Kidney epithelial cell (primary cell): Measurements from ENCODE around the gene CRISPLD2. TPM values are rescaled to one million over a fixed set of nuclear protein-coding genes. Genes with fewer than 3 reads are reported as not detected.
A peak's percentile ranks its signal among the peaks of the same experiment; 100 is the strongest.

Source experiments
- DNase-seq: peaks from one replicate; pipeline ENCODE4 v3.0.0-alpha.2; 2010; ENCODE audit warnings: low read depth
- H3K27me3 ChIP-seq: 2 replicates; pipeline ENCODE4 v1.6.0; 2011; ENCODE audit warnings: low read length; ENCODE audit not compliant: control insufficient read depth, insufficient read depth
- H3K36me3 ChIP-seq: 2 replicates; pipeline ENCODE4 v1.5.1; 2011; ENCODE audit warnings: low read length; ENCODE audit not compliant: control insufficient read depth, insufficient read depth
- H3K4me3 ChIP-seq: 2 replicates; pipeline ENCODE4 v1.5.1; 2011; ENCODE audit warnings: low read depth, mild to moderate bottlenecking, control low read depth, low read length
- total RNA-seq: library from RNA; depleted of rRNA; stranded (reverse); fragments of >200 nt; gene quantifications from 2 replicates; pipeline ENCODE4 v1.2.3, GENCODE V29; 2015
- TF ChIP-seq, protein P1 (sequence below): IDR thresholded peaks from 2 replicates; pipeline ENCODE4 v1.5.1; 2011; ENCODE audit warnings: mild to moderate bottlenecking, moderate library complexity, low read length, control low read depth, inconsistent platforms; ENCODE audit not compliant: insufficient read depth, poor library complexity, severe bottlenecking

CRISPLD2 gene
- total RNA-seq, 1 donor from 2014 or later, result 2.5 TPM

DNA sequence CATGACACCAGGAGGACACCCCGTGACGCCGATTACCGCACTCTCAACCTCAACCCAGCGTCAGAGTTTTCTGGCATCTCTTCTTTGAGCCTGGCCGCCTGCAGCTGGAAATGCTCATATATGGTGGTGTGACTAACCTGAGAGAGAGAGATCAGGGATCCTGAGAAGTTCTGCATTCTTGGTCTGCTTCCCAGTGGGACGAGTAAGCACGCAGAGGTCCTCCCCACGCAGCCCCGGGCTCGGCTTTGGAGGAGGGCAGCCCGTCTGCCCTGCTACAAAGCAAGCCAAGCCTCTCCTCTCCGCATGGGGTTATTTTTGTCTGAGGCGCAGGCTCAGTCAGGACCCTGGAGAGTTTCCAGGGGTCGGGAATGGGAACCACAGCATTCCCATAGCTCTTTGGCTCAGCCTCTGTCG lies 16.5 kb downstream of the CRISPLD2 start:
- Histone ChIP-seq H3K36me3 (no peaks in the 10 kb centered on the region), H3K4me3 (no peak overlapping the region), H3K27me3 (no peaks in the 10 kb centered on the region)
- TF ChIP-seq, protein P1, sequence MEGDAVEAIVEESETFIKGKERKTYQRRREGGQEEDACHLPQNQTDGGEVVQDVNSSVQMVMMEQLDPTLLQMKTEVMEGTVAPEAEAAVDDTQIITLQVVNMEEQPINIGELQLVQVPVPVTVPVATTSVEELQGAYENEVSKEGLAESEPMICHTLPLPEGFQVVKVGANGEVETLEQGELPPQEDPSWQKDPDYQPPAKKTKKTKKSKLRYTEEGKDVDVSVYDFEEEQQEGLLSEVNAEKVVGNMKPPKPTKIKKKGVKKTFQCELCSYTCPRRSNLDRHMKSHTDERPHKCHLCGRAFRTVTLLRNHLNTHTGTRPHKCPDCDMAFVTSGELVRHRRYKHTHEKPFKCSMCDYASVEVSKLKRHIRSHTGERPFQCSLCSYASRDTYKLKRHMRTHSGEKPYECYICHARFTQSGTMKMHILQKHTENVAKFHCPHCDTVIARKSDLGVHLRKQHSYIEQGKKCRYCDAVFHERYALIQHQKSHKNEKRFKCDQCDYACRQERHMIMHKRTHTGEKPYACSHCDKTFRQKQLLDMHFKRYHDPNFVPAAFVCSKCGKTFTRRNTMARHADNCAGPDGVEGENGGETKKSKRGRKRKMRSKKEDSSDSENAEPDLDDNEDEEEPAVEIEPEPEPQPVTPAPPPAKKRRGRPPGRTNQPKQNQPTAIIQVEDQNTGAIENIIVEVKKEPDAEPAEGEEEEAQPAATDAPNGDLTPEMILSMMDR, result no peak
- DNase-seq, result peak; percentile 96

DNA sequence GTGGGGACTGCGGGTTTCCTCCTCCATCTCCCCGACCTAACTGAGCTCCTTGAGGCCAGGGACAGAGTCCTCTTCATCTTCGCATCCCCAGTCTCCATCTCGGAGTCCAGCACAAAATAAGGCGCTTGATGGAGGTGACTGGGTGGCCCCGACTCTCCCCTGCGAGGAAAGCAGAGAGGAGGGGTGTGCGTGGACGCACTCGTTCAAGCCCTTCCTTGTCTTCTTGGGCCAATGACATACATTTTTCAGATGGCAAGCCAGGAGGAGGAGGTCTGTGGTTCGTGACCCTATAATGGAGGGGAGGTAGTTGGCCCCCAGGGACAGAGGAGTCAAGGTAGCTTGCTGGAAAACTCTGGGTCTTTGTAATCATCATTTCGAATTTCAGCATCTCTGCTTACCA lies 17.2 kb downstream of the CRISPLD2 start:
- Histone ChIP-seq H3K36me3 (no peaks in the 10 kb centered on the region), H3K4me3 (no peak overlapping the region), H3K27me3 (no peaks in the 10 kb centered on the region)
- no peak for DNase-seq
- TF ChIP-seq, protein P1, result no peak

DNA sequence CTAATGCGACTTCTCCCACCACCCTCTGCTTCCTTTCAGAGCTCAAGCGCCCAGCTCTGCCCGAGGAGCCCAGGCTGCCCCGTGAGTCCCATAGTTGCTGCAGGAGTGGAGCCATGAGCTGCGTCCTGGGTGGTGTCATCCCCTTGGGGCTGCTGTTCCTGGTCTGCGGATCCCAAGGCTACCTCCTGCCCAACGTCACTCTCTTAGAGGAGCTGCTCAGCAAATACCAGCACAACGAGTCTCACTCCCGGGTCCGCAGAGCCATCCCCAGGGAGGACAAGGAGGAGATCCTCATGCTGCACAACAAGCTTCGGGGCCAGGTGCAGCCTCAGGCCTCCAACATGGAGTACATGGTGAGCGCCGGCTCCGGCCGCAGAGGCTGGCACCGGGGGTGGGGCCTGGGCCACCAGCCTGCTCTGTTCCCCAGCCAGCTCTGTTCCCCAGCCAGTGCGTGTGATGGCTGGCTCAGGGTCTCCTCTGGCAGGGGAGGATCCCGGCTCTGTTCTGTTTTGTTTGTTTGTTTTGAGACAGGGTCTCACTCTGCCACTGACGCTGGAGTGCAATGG lies 18.7 kb downstream of the CRISPLD2 start:
- no peaks in the 10 kb centered on the region for H3K27me3 ChIP-seq
- no peaks in the 10 kb centered on the region for H3K36me3 ChIP-seq
- no peak overlapping the region for H3K4me3 ChIP-seq
- no peak for DNase-seq
- TF ChIP-seq, protein P1, result no peak

DNA sequence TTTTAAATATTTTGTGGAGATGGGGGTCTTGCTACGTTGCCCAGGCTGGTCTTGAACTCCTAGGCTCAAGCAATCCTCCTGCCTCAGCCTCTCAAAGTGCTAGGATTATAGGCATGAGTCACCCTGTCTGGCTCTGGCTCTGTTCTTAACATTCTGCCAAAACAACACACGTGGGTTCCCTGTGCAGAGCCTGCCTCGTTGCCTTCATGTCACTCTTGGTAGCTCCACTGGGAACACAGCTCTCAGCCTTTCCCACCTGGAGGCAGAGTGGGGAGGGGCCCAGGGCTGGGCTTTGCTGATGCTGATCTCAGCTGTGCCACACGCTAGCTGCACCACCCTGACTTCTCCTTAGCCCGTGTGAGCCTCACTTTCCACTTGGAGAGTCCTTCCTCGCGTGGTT lies 19.3 kb downstream of the CRISPLD2 start:
- no peaks in the 10 kb centered on the region for H3K36me3 ChIP-seq
- TF ChIP-seq, protein P1, result no peak
- no peaks in the 10 kb centered on the region for H3K27me3 ChIP-seq
- DNase-seq, result no peak
- H3K4me3 ChIP-seq, result no peak overlapping the region

DNA sequence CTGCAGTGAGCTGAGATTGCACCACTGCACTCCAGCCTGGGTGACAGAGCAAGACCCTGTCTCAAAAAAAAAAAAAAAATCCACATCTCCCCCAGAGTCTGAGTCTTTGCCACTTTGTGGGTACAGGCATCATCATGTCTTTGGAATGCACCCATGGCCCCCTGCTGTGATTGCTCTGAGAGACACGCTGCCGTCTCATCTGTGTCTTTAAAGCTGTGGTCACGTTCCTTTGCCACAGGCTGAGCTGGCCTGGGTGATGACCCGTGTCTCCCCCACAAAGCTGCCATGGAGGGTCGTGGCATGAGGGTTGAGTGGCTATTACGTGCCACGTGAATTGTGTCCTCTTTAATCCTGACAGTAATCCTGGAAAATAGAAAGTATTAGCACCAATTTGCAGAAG lies 20.2 kb downstream of the CRISPLD2 start:
- Histone ChIP-seq H3K27me3 (no peaks in the 10 kb centered on the region), H3K36me3 (no peaks in the 10 kb centered on the region), H3K4me3 (no peak overlapping the region)
- DNase-seq, result peak; percentile 92
- TF ChIP-seq, protein P1, result no peak
